ENCODE data around the gene KRT31.

Gene KRT31

DNA sequence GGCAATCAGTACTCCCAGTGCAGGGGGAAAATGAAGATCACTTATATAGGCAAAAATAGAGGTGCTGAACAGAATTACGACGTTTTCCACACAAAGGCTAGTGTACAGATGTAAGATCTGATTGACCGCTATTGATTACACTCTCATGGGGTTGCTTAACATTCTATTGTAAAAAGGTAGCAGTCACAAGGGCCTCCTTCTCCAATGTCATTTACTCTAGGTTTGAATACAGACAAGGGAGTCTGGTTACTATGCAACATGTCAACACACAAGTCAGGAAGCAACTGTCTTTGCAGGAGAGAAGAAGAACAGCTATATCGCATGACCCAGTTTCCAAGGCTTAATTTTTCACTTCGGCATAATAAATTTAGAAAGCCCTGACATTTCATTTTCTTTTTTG, 19.1 kb upstream of the KRT31 start:
- H3K4me1 ChIP-seq (ENCODE audit: control insufficient read depth, insufficient read depth, low read length): peaks cover 6% of the 10 kb centered on the region
- no peaks in the 10 kb centered on the region for H3K9me3 ChIP-seq (ENCODE audit: control insufficient read depth, insufficient read depth, low read length)
- no peaks in the 10 kb centered on the region for H3K27me3 ChIP-seq (ENCODE audit: control insufficient read depth, insufficient read depth, low read length)
- no peak overlapping the region for H3K9ac ChIP-seq (ENCODE audit: low read depth, low read length)
- H3K36me3 ChIP-seq (ENCODE audit: control insufficient read depth, insufficient read depth, low read length): no peaks in the 10 kb centered on the region
- no peak overlapping the region for H3K4me3 ChIP-seq (ENCODE audit: low read depth, low read length)

GRCh38 chr17:41415833-41416335, 18.5 kb upstream of the KRT31 start:
- H3K9me3 ChIP-seq (ENCODE audit: control insufficient read depth, insufficient read depth, low read length): no peaks in the 10 kb centered on the region
- no peaks in the 10 kb centered on the region for H3K27me3 ChIP-seq (ENCODE audit: control insufficient read depth, insufficient read depth, low read length)
- H3K9ac ChIP-seq (ENCODE audit: low read depth, low read length): no peak overlapping the region
- H3K4me1 ChIP-seq (ENCODE audit: control insufficient read depth, insufficient read depth, low read length): peaks cover 6% of the 10 kb centered on the region
- H3K4me3 ChIP-seq (ENCODE audit: low read depth, low read length): no peak overlapping the region
- H3K36me3 ChIP-seq (ENCODE audit: control insufficient read depth, insufficient read depth, low read length): no peaks in the 10 kb centered on the region

GRCh38 chr17:41415411-41415810, 18.0 kb upstream of the KRT31 start:
- Histone ChIP-seq H3K4me1 (ENCODE audit: control insufficient read depth, insufficient read depth, low read length) (peaks cover 6% of the 10 kb centered on the region), H3K9me3 (ENCODE audit: control insufficient read depth, insufficient read depth, low read length) (no peaks in the 10 kb centered on the region)

DNA sequence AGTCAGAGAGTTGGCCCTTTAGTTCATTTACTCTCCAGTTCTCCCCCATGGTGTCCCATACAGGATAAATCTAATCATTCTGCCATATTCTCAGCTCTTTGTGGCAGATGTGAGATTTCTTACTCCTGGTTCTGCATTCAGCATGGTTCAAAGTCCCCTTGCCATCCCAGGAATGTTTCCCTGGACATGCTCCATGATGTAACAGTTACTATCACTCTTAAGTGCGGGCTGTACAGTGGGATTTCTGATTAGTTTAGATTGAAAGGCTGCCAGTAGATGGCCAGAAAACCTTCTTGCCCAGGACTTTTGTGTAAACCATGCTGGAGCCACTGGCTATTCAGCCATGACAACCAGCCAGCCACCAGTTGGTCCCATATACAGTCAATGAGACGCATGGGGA, 16.6 kb upstream of the KRT31 start:
- Histone ChIP-seq H3K4me3 (ENCODE audit: low read depth, low read length) (no peak overlapping the region), H3K9ac (ENCODE audit: low read depth, low read length) (no peak overlapping the region), H3K36me3 (ENCODE audit: control insufficient read depth, insufficient read depth, low read length) (no peaks in the 10 kb centered on the region), H3K4me1 (ENCODE audit: control insufficient read depth, insufficient read depth, low read length) (peaks cover 6% of the 10 kb centered on the region), H3K27me3 (ENCODE audit: control insufficient read depth, insufficient read depth, low read length) (no peaks in the 10 kb centered on the region), H3K9me3 (ENCODE audit: control insufficient read depth, insufficient read depth, low read length) (no peaks in the 10 kb centered on the region)

More at GRCh38 chr17:41415411-41415810, 18.0 kb upstream of the KRT31 start:
- Histone ChIP-seq H3K36me3 (ENCODE audit: control insufficient read depth, insufficient read depth, low read length) (no peaks in the 10 kb centered on the region), H3K27me3 (ENCODE audit: control insufficient read depth, insufficient read depth, low read length) (no peaks in the 10 kb centered on the region), H3K4me3 (ENCODE audit: low read depth, low read length) (no peak overlapping the region), H3K9ac (ENCODE audit: low read depth, low read length) (no peak overlapping the region)

- Histone ChIP-seq H3K9me3 (ENCODE audit: control insufficient read depth, insufficient read depth, low read length) (no peaks in the 10 kb centered on the region), H3K36me3 (ENCODE audit: control insufficient read depth, insufficient read depth, low read length) (no peaks in the 10 kb centered on the region), H3K4me3 (ENCODE audit: low read depth, low read length) (no peak overlapping the region), H3K27me3 (ENCODE audit: control insufficient read depth, insufficient read depth, low read length) (no peaks in the 10 kb centered on the region), H3K4me1 (ENCODE audit: control insufficient read depth, insufficient read depth, low read length) (peaks cover 6% of the 10 kb centered on the region), H3K9ac (ENCODE audit: low read depth, low read length) (no peak overlapping the region)
Measured at GRCh38 chr17:41413353-41413957, 16.0 kb upstream of the KRT31 start.

GRCh38 chr17:41411072-41411840, 13.8 kb upstream of the KRT31 start:
- H3K4me3 ChIP-seq (ENCODE audit: low read depth, low read length): no peak overlapping the region
- peaks cover 6% of the 10 kb centered on the region for H3K4me1 ChIP-seq (ENCODE audit: control insufficient read depth, insufficient read depth, low read length)
- H3K36me3 ChIP-seq (ENCODE audit: control insufficient read depth, insufficient read depth, low read length): no peaks in the 10 kb centered on the region
- no peaks in the 10 kb centered on the region for H3K27me3 ChIP-seq (ENCODE audit: control insufficient read depth, insufficient read depth, low read length)
- no peaks in the 10 kb centered on the region for H3K9me3 ChIP-seq (ENCODE audit: control insufficient read depth, insufficient read depth, low read length)
- H3K9ac ChIP-seq (ENCODE audit: low read depth, low read length): no peak overlapping the region

GRCh38 chr17:41407226-41407625, 9.8 kb upstream of the KRT31 start:
- Histone ChIP-seq H3K9me3 (ENCODE audit: control insufficient read depth, insufficient read depth, low read length) (no peaks in the 10 kb centered on the region), H3K4me1 (ENCODE audit: control insufficient read depth, insufficient read depth, low read length) (no peaks in the 10 kb centered on the region), H3K4me3 (ENCODE audit: low read depth, low read length) (no peak overlapping the region), H3K36me3 (ENCODE audit: control insufficient read depth, insufficient read depth, low read length) (no peaks in the 10 kb centered on the region), H3K27me3 (ENCODE audit: control insufficient read depth, insufficient read depth, low read length) (no peaks in the 10 kb centered on the region), H3K9ac (ENCODE audit: low read depth, low read length) (no peak overlapping the region)

- Histone ChIP-seq H3K9me3 (ENCODE audit: control insufficient read depth, insufficient read depth, low read length) (no peaks in the 10 kb centered on the region), H3K4me1 (ENCODE audit: control insufficient read depth, insufficient read depth, low read length) (no peaks in the 10 kb centered on the region), H3K27me3 (ENCODE audit: control insufficient read depth, insufficient read depth, low read length) (no peaks in the 10 kb centered on the region), H3K9ac (ENCODE audit: low read depth, low read length) (no peak overlapping the region), H3K36me3 (ENCODE audit: control insufficient read depth, insufficient read depth, low read length) (no peaks in the 10 kb centered on the region), H3K4me3 (ENCODE audit: low read depth, low read length) (no peak overlapping the region)
Measured at GRCh38 chr17:41406205-41406604, 8.8 kb upstream of the KRT31 start.

DNA sequence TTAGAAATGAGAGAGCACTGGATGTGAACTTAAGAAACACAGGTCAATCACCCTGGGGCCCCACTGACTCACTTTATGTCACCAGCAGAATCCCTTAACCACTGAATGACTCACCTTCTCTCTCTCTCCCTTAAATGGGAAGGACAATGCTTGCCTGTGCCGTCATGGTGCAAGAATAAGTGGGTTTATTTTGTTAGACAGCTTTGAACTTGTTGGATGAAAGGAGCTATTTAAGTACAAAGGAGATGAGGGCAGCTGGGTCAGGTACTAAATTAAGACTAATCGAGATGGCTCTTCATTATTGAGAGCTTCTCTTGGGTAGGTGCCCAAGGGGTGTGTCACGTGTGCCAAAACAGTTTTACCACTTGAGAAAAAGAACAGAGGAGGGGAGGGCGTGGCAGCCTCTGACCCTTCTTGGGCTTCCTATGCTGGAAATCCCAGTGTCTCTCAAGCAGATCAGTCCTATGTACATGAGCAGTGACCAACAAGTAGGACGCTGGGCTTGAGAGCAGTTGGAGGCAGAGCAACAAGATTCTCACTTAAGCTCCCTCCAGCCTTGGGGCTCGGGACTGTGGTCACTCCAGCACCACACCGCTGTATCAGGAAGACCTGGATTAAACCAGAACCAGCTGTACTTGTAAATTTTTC, 6.7 kb upstream of the KRT31 start:
- Histone ChIP-seq H3K4me1 (ENCODE audit: control insufficient read depth, insufficient read depth, low read length) (no peaks in the 10 kb centered on the region), H3K9ac (ENCODE audit: low read depth, low read length) (no peak overlapping the region), H3K36me3 (ENCODE audit: control insufficient read depth, insufficient read depth, low read length) (no peaks in the 10 kb centered on the region), H3K9me3 (ENCODE audit: control insufficient read depth, insufficient read depth, low read length) (no peaks in the 10 kb centered on the region), H3K27me3 (ENCODE audit: control insufficient read depth, insufficient read depth, low read length) (no peaks in the 10 kb centered on the region), H3K4me3 (ENCODE audit: low read depth, low read length) (no peak overlapping the region)

DNA sequence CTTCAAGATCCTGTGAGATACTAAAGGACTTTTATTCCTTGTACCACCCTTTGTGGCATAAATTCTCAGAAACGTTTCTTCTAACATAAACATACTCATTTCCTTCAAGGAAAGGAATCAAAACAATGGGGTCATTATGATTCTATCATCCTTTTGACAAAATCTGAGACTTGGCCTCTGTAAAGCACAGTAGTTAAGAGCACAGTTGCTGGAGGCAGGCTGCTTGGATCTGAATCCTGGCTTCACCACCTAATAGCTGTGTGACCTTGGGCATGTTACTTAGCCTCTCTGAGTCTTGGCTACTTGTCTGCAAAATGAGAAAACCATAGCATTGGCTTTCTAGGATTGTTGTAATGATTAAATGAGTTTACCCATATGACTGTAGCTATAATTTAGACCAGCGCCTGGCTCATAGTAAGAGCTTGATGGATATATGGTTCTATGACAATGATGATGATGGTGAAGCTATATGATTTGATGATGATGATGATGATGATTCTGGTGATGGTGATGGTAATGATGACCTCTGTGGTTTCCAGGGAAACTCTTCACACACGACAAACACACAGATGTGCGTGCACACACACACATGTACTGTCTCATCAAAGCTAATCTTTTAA, 6.1 kb upstream of the KRT31 start:
- Histone ChIP-seq H3K9ac (ENCODE audit: low read depth, low read length) (no peak overlapping the region), H3K27me3 (ENCODE audit: control insufficient read depth, insufficient read depth, low read length) (no peaks in the 10 kb centered on the region), H3K9me3 (ENCODE audit: control insufficient read depth, insufficient read depth, low read length) (no peaks in the 10 kb centered on the region), H3K4me1 (ENCODE audit: control insufficient read depth, insufficient read depth, low read length) (no peaks in the 10 kb centered on the region), H3K36me3 (ENCODE audit: control insufficient read depth, insufficient read depth, low read length) (no peaks in the 10 kb centered on the region), H3K4me3 (ENCODE audit: low read depth, low read length) (no peak overlapping the region)

DNA sequence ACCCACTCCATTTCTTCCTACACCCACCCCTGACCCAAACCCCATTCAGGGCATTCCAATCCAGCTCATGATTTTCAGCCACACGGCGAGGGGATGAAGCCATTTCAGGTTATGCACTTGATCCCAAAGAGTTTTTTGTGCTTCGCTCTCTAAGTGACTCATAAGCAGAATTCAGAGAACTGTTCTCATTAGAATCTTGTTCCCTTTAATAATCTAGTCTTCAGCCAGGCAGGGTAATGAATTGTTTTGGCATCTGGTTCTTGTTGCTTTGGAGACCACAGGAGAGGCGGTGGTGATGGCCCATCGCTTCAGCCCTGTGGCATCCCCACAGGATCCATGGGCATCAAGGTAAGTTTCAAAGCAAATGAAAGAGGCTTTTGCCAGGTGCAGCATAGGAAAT, 4.8 kb upstream of the KRT31 start:
- Histone ChIP-seq H3K4me3 (ENCODE audit: low read depth, low read length) (no peak overlapping the region), H3K27me3 (ENCODE audit: control insufficient read depth, insufficient read depth, low read length) (no peaks in the 10 kb centered on the region), H3K4me1 (ENCODE audit: control insufficient read depth, insufficient read depth, low read length) (no peaks in the 10 kb centered on the region), H3K9me3 (ENCODE audit: control insufficient read depth, insufficient read depth, low read length) (no peaks in the 10 kb centered on the region), H3K36me3 (ENCODE audit: control insufficient read depth, insufficient read depth, low read length) (no peaks in the 10 kb centered on the region), H3K9ac (ENCODE audit: low read depth, low read length) (no peak overlapping the region)

All from iPS-15b (cell line).